NCI-H2029 treated with DMSO at 0.1 percent for 48 hours (cell line): ENCODE results near the gene TEX48.

Experiments used
- DNase-seq: peaks from one replicate; lab custom pipeline; 2025; lab: John Stamatoyannopoulos, UW

TEX48 gene

DNA sequence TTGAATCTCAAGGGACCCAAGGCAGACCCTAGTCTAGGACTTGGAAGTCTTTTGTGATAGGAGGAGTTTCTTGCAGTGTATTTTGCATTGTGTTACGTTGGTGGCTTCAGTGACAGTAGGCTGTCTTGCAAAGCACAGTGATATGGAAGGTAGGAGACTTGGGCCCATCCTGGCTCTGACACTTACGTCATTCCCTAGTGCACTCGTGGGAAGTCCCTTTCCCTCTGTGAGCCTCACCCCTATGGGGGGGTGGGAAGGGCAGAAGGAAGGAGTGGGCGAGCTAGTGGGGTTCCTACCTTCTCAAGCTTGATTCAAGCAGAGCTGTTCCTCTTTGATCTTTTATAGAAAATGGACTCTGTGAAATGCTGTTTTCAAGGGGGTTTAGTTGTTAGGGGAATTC is 15.1 kb downstream of the TEX48 start:
- no peak for DNase-seq

DNA sequence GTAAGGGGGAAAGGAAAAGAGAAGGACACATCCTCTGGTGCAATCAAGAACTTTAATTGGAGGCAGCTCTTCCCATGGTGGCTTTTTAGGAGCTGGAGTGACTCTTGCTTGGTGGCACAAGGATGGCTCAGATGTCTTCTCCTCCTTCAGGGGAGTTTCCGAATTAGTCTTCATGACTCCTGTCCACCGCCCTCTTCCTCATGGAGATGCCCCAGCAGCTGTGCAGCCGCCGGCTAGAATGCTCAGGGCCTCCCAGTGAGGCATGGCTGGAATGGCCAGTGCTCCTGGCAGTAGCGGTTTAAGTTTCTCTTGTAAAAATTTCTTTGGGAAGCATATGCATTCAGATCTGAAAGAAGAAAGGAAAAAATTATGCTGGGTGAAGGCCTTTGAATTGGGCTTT is 15.6 kb downstream of the TEX48 start:
- DNase-seq: no peak

DNA sequence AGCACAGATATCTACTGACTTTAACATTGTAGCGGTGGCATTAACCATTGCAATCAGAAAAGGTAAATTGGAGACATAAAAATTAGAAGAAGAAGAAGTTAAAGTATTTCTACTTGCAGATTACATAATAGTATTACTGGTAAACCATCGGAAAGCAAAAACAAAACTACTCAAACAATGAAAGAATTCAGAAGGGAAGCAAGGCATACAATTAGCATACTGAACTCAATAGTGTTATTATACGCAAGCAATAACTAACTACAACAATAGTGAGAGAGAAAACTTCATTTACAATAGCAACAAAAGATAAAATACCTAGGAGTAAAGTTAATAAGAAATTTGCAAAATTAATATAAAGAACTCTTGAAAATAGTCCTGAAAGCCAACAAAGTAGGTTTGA is 17.8 kb downstream of the TEX48 start:
- DNase-seq: no peak

DNA sequence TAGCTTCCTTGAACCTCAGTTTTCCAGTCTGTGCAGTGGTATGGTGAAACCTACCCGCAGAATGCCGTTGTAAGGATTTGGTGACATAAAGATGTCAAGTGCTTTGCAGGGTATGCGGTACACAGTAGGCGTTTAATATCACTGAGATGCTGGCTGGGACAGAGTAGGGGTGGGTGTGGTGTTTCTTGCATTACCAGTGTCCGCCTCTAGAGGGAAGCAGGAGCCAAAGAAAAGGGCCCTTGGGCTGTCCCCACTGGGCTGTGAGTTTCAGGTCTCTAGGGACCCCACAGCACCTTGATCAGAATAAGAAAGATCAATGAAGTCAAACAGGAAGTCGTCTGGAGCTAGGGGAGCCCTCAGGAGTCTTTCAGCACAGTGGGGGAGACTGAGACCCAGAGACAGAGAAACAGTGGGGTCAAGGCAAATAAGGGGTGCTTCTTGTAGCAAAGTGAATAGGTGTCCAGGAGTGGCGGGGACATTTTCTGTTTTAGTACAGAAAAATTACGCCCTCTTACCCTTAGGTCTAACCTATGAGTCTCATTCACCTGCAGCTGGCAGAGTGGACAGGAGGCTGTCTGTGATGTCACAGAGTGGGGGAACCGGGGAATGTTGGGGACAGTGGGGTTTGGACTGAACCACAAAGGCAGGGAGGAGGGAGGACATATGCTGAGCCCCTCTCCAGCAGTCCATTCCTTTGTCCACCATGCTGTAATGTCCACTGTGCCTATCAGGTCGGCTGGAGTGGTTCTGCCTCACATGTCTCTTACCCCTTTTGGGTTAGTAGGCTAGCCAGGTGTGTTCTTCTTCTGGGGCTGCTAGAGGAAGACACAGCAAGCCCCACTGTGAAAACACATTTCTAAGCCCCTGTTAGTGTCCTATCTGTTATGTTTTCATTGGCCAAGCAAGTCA is 19.7 kb downstream of the TEX48 start:
- no peak for DNase-seq

DNA sequence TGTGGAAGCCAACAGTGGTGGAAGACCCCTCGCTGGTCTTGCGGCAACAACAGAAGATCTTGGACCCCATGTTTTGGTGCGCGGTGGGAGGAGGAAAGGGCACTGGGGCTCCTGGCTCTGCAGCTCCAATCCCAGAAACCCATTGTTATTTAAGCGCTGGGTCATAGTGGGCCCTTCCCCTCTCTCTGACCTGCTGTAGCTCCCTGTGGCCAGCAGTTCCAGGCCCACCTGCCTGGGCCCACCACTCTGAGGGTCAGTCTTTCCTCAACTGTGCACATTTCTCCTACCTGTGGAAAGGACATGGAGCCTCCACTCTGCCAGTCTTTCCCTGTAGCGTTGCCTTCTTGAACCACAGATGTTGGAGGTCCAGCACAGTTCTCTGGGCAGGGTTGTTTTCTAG is 24.3 kb downstream of the TEX48 start, which contains the start of gene TEX53:
Gene TEX53, minus strand, starts transcription at position 101 of the 400 bp plus-strand sequence. Its CDS starts 31 bp downstream, at position 70.
- no peak for DNase-seq

DNA sequence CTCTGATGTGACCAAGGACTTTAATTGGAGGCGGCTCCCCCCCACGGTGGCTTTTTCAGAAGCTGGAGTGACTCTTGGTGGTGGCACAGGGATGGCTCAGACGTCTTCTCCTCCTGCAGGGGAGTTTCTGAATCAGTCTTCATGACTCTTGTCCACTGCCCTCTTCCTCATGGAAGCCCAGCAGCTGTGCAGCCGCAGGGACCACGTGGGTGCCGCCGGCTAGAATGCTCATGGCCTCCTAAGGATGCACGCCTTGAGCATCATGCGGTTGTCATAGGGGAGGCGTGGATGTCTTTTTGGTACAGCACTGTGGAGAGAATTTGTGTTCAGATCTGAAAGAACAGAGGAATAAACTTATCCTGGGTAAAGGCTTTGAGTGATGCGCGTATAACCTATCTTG is 25.7 kb downstream of the TEX48 start:
- no peak for DNase-seq

DNA sequence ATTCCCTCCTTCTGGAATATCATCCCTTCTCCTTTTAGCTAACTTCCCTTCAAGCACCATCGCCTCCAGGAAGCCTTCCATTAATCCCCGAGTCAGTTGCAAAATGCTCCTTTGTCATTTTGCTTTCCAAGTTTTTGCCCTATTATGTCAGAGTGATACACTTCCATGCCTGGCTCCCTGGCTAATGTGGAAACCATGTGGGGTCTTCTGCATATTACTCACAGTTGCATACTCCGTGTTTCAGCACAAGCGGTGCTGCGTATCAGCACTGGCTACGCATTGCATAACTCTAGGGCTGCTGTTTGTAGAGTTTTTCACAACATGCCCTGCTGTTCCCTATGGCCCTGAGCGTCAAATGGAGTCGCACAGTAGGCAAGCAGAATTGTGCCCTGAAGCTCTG is 26.3 kb downstream of the TEX48 start:
- no peak for DNase-seq

DNA sequence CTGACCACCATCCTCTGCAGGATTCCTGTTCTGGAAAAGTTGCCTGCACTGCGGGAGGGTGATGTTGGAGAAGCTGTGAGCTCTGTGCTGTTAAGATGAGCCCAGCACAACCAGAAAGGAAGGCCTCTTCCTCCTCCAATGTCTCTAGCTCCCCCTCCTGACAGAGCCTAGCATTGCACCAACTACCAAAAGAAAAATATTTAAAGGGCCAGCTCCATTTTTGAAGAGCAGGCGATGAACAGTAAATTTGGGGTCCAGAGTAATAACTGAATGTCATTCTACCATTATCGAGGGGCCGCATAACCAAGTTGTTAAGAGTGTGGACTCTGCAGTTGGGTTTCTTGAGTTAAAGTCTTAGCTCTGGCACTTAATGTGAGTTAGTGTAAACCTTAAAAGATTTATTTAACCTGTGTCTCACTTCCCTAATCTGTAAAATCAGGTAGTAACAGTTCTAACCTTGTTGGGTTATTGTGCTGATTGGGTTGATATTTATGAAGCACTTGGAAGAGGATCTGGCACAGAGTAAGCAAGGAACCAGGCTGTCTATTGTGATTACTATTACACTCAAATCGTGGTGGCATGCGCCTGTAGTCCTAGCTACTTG is 28.3 kb downstream of the TEX48 start:
- peak; percentile 52 for DNase-seq

DNA sequence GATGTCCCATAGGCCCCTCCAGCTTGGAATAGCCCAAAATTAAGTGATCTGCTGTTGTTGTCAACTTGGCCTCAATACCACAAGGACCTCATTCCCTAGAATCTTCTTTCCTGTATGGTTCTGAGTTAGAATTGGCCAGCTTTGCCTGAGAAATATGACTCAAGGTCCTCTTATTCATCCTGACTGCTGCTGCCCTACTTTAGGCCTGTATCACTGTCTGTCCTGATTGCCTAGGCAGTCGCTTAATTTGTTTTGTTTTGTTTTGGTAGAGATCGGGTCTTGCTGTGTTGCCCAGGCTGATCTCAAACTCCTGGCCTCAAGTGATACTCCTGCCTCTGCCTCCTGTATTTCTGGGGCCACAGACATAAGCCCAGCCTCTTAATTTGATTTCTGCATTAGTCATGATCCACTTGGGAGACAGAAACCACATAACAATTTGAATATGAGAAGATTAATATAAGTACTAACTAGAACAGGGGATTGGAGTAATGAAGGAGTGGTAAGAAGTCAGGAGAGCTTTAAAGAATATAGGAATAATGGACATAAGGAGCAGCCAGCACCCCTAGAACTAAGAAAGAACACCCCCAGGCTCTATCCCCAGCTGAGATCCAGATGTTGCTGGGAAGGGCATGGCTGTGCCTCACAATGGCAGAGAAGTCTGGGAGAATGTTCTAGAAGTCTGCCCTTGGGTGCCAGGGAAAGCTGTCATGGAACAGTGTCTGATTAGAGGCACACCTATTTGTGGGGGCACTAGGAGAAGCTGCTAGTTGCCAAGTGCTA is 29.0 kb downstream of the TEX48 start:
- DNase-seq: no peak

DNA sequence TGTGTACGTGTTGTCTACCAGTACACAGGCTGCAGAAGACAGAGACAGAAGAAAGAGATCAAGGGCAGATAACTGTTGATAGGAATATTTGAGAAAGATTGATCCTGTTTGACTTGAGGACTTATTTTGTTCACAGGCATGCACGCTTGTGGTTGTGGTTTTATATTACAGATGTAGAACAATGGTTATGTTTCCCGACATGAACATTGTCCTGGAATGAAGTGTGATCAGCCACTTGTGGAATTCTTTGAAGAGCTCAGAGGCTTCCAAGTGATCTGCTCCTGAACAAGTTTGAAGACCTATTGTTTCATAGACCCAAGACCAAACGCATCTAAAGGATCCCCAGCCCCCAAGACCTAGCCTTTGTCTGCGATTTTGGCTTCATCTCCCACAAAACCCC is 38.1 kb downstream of the TEX48 start:
- DNase-seq: no peak

DNA sequence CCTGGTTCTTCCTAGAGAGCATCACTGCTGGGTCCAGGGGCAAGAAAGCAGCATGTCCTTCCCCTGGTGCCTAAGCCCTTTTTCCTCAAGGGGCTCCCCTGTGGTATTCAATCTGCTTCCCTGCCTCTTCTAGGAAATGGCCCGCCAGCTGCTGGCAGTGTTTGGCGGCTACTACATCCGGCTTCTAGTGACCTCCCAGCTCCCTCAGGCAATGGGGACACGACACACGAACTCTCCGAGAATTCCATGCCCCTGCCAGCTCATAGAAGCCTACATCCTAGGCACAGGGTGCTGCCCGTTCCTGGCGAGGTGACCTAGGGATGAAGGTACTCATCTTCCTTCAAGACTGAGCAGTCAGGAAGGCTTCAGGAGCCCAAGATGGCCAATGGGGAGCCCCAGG is 39.0 kb downstream of the TEX48 start:
- DNase-seq: no peak

DNA sequence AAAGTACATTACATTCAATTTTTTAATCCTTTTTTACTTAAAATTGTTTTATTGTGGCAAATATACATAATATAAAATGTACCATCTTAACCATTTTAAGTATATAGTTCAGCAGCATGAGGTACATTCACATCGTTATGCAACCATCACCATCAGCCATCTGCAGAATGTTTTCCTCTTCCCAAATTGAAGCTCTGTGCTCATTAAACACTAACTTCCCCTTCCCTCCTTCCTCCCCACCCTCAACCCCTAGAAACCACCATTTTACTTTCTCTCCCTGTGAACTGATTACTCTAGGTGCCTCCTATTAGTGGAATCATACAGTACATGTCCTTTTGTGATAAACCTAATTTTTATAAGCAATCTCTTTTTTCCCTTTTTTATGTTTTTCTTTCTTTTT is 40.0 kb downstream of the TEX48 start:
- no peak for DNase-seq

DNA sequence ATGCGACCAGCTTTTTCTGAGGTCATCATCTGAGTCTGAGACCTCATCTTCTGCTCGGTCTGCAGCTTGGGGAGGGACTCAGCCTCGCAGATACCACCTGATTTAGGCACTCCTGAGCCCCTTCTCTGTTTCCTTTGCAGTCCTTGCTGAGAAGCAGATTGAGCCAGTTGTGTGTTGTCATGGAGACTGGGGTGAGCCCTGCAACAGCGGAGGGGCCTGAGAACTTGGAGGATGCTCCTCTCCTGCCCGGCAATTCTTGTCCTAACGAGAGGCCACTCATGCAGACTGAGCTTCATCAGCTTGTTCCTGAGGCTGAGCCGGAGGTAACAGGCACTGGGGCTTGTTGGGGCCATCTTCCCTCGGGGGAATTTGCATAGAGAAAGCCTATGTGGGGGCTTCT is 43.6 kb downstream of the TEX48 start:
- no peak for DNase-seq

DNA sequence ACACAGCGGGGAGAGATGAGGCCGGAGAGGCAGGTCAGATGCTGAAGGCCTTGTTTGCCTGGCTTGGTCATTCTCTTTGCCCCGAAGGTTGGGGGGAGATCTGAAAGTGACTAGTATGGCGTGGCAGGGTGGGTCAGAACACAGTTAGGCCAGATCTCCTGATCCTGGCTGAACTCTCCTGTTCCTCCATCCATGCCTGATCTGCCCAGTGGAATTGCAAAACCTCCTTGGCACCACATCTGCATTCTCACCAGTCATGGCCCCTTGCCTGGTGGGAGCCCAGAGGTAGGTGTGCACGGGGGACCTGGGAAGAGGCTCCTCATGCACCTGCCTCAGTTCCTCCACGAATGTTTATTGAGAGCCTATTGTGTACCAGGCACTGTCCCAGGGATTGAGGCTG is 47.6 kb downstream of the TEX48 start:
- no peak for DNase-seq

DNA sequence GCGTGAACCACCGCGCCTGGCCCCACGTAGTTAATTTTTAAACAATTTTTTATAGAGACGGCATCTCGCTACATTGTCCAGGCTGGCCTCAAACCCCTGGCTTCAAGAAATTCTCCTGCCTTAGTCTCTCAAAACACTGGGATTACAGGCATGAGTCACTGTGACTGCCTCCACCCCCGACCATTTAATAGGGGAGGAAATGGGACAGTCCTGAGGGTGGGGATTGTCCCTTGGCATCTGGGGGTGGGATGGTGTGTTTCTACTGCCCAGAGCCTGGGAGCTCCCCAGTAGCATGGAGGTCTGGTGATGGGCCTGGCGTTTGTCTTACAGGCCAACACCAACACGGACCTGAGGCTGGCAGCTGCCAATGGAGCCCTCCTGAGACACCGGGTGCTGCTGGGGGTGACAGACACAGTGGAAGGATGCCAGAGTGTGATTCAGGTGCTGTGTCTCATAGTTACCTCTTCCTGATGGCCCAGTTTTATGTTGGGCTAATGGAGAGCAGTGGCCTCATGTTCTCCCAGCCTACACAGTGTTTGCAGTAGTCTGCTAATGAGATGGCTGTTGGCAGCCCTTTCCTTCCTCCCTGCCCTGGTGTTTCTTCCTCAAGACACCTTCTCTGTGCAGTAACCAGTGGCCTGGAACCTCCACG is 48.4 kb downstream of the TEX48 start:
- DNase-seq: no peak

DNA sequence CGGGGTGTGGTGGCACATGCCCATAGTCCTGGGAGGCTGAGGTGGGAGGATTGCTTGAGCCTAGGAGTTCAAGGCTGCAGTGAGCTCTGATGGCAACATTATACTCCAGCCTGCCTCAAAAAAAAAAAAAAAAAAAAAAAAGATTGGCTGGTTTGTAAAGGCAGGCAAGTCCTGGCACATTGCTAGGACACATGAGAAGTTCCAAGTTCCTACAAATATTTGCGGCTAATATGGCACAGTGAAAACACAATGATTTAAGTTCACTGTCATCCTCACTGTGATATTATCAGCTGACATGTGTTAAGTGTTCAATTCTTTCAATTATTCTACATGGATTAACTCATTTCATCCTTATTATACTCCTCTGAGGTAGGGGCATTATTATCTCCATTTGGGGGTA is 50.8 kb downstream of the TEX48 start:
- no peak for DNase-seq

DNA sequence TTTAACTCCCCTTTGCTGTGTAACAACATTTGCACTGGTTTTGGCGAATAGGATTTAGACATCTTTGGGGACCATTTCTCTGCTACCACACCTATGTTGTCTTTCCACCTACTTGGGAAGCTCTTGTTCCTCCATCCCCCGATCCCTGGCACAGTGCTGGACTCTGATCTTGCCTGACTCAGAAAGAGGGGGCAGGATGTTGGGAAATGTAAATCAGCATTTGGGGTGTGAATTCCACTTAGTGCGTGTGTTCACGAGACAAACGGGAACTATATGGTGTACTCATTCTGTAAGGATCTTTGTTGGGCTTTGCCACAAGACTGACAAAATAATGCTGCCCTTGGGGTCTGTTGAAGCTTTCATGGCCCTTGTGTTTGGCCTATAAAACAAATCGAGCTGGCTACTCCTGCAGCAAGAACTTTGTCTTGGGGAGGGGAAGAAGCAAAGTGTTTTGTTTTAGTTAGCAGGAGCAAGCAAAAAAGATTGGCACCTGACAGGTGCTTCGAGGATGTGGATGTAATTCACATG is 52.4 kb downstream of the TEX48 start:
- no peak for DNase-seq

DNA sequence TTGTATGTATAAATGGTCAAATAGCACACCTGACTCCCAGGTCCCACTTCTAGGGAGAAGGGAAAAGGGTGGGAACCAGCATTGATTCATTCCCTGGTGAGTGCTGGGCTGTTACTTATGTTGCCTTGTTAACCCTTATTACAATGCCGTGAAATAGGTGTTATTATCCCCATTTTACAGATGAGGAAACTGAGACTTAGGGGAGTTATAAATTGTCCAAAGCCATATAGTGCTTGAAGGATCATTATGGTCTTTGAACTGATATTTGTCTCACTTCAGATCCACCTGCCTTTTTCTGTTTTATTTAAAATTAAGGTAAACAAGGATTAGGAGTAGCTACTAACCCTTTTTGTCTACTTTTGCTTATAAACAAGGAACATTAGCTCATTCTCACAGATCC is 54.4 kb downstream of the TEX48 start:
- no peak for DNase-seq

DNA sequence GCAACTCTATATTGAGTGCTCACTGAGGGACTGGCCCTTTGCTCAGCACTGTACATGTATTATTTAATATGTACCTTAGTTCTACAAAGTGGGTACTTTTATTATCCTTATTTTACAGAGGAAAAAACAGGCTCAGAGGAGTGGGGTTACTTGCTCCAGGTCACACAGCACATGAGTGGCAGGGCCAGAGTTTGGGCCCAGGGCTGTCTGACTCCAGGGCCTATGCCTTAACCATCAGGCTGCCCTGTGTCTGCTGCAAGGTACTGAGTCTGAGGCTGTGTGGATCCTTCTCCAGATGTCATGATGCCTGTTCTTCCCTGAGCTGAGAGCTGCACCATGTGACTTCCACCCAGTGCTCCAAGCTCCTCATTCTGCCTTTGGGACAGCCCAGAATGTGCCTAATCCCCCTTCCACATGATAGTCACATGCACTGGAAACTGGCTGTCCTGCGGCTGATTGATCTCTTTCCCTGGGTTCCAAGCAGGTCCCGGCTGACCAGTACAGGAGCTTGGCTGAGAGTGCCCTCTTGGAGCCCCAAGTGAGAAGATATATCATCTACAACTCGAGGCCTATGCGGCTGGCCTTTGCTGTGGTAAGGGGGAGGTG is 55.5 kb downstream of the TEX48 start:
- DNase-seq: no peak

DNA sequence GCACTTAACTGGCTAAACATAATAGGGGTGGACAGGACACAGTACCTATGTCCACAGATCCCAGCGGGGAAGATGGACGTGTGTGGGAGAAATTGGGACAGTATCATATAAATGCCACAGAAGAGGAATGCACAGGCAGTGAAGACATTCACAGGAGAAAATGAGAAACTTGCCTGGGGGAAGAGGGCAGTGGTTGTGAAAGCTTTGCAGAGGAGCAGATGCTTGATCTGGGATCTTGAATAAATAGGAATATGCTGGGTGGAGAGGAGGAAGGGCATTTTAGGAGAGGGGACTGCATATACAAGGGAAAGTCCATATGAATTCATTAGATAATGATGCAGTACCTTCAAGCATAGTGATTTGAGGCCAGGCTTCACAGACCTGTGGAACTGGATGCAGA is 57.3 kb downstream of the TEX48 start:
- no peak for DNase-seq

DNA sequence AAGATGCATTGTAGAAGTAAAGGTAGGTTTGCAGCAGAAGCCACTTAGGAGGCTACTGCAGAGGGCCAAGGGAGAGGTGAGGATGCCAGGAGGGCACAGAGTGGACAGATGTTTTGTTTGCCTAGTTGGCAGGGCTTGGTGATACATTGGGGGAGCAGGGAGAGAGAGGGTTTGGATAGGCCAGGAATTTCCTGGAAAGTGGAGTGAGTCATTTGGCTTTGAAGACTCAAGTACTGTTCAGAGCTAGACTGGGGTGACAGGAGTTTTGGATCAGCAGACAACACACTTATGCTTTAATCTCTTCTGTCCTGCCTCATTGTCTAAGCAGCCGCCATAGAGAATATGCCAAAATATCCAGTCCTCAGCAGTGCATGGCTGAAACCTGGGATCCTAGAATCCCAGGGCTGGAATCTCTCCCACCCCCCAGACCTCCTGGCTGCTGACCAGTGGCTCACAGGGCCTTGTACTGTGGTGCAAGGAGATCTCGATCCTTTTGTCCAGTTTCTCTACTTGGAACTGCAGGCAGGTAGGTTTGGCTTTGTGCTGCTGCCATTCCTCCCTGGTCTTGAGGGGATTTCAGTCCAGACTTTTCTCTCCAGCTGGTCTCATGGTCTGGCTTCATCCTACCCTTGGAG is 59.9 kb downstream of the TEX48 start:
- peak; percentile 39 for DNase-seq
